Calu3 (cell line): ENCODE data around the gene GATC. TPM values are rescaled to one million over a fixed set of nuclear protein-coding genes. Genes with fewer than 3 reads are reported as not detected.

Experiments
- BruUV-seq: library from RNA; stranded (reverse); fragments of 400-500 nt; replicated peaks from 2 replicates; lab custom pipeline; 2021; lab: Mats Ljungman, UMichigan
- CTCF ChIA-PET: fragments of 300-600 bp; sonication (Branson Sonifier 250); formaldehyde crosslinking; loops from one replicate; lab custom pipeline; 2022; ENCODE audit warnings: antibody characterized with exemption; lab: Charles Lee
- DNase-seq: peaks from one replicate; pipeline ENCODE4 v3.0.0; 2022
- H3K27ac Mint-ChIP-seq: one replicate; pipeline ENCODE4 v1.8.0; 2022; ENCODE audit warnings: mixed read lengths; ENCODE audit not compliant: unreplicated experiment
- H3K27me3 Mint-ChIP-seq: one replicate; pipeline ENCODE4 v1.8.0; 2022; ENCODE audit warnings: mixed read lengths; ENCODE audit not compliant: unreplicated experiment
- H3K36me3 Mint-ChIP-seq: one replicate; pipeline ENCODE4 v1.8.0; 2022; ENCODE audit warnings: mild to moderate bottlenecking, moderate library complexity, mixed read lengths; ENCODE audit not compliant: insufficient read depth, unreplicated experiment
- H3K4me1 Mint-ChIP-seq: one replicate; pipeline ENCODE4 v1.8.0; 2022; ENCODE audit warnings: mild to moderate bottlenecking, low read depth, mixed read lengths; ENCODE audit not compliant: unreplicated experiment
- H3K4me3 Mint-ChIP-seq: one replicate; pipeline ENCODE4 v1.8.0; 2022; ENCODE audit warnings: mild to moderate bottlenecking, low read depth, moderate library complexity, mixed read lengths; ENCODE audit not compliant: unreplicated experiment
- H3K9me3 Mint-ChIP-seq: one replicate; pipeline ENCODE4 v1.8.0; 2022; ENCODE audit warnings: low read depth, mixed read lengths; ENCODE audit not compliant: unreplicated experiment
- intact Hi-C: fragments of 100-400 bp; cut with micrococcal nuclease; formaldehyde crosslinking; loops from one replicate; pipeline ENCODE4 v1.10.0; 2022; ENCODE audit not compliant: unreplicated experiment
- total RNA-seq: library from RNA; stranded (reverse); gene quantifications from 2 replicates; pipeline ENCODE4 v1.2.3, GENCODE V29; 2022
- TF ChIP-seq, protein P1 (sequence below): fragments of 200-600 bp; IDR thresholded peaks from one replicate; pipeline ENCODE4 v1.8.0; 2022; ENCODE audit warnings: antibody characterized with exemption; ENCODE audit not compliant: unreplicated experiment

GATC gene
- total RNA-seq, 1 experiment from 2014 or later: 29.7 TPM

DNA sequence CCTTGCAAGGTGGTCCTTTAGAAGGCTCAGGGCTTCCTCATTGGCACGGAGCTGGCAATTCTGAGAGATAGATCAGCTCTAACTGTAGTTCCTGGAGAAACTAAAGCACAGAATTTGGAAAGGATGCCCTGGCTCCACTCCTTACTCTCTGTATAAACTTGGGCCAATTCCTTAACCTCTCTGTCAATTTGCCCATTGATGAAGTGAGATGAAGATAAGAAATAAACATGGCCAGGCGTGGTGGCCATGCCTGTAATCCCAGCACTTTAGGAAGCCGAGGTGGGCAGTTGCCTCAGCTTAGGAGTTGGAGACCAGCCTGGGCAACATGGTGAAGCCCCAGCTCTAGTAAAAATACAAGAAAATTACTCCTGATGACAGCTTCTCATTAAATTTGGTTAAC, 42.4 kb upstream of the GATC start:
- DNase-seq: no peak
- no peaks in the 10 kb centered on the region for H3K9me3 Mint-ChIP-seq
- no peaks in the 10 kb centered on the region for H3K36me3 Mint-ChIP-seq
- H3K27me3 Mint-ChIP-seq: peaks cover 45% of the 10 kb centered on the region
- no peak overlapping the region for H3K27ac Mint-ChIP-seq
- CTCF ChIA-PET: interaction anchor here (0.6 kb wide), 1 partner anchor 25 kb away, joined by 4 read pairs; no protein-coding TSS in a partner anchor
- TF ChIP-seq, protein P1, sequence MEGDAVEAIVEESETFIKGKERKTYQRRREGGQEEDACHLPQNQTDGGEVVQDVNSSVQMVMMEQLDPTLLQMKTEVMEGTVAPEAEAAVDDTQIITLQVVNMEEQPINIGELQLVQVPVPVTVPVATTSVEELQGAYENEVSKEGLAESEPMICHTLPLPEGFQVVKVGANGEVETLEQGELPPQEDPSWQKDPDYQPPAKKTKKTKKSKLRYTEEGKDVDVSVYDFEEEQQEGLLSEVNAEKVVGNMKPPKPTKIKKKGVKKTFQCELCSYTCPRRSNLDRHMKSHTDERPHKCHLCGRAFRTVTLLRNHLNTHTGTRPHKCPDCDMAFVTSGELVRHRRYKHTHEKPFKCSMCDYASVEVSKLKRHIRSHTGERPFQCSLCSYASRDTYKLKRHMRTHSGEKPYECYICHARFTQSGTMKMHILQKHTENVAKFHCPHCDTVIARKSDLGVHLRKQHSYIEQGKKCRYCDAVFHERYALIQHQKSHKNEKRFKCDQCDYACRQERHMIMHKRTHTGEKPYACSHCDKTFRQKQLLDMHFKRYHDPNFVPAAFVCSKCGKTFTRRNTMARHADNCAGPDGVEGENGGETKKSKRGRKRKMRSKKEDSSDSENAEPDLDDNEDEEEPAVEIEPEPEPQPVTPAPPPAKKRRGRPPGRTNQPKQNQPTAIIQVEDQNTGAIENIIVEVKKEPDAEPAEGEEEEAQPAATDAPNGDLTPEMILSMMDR: no peak
- BruUV-seq: no TSS peak
- H3K4me1 Mint-ChIP-seq: peaks cover 8% of the 10 kb centered on the region
- intact Hi-C loops: no loop called here
- H3K4me3 Mint-ChIP-seq: no peak overlapping the region

DNA sequence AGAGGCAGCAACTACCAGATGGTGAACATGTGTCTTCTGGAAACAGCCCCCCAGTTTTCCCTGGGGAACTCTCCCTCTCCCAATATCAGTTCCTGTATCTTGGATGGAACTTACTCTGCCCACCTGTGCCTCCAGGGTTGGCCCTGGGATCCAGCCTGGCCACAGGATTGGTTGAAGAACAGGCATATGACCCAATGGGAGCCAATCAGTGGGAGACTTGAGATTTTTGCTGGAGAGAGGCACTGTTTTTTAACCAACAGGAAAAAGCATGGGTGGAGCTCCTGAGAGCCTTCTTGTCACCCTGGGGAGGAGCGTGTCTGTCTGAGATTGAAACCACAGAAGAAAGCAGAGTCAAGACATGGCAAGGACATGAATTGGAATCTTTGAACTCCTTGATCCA, 42.0 kb upstream of the GATC start:
- no TSS peak for BruUV-seq
- Mint-ChIP-seq H3K4me3 (no peak overlapping the region), H3K27me3 (peaks cover 44% of the 10 kb centered on the region), H3K27ac (no peak overlapping the region), H3K36me3 (no peaks in the 10 kb centered on the region), H3K9me3 (no peaks in the 10 kb centered on the region), H3K4me1 (peaks cover 7% of the 10 kb centered on the region)
- CTCF ChIA-PET: no interaction called here
- intact Hi-C loops: no loop called here
- DNase-seq: no peak
- TF ChIP-seq, protein P1: no peak

DNA sequence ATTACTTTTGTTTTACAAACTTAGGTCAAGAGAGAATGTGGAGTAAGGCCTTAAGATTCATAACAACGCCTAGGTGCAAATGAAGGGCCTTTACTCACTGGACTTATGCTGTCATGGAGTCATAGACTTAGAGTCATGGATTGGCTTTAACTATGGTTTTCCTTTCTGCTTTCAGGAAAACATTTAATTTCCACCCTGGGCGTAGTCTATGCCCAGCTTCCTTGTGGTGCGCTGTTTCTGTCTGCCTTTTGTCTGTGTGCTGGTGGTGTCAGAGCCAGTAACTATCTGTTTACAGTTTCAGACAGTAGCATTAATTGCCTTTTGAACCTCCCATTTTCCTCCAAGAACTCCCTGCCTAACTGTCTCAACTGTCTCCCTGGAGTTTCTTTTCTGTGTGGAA, 40.2 kb upstream of the GATC start:
- CTCF ChIA-PET: no interaction called here
- Mint-ChIP-seq H3K27me3 (peaks cover 34% of the 10 kb centered on the region), H3K9me3 (no peaks in the 10 kb centered on the region), H3K4me1 (no peaks in the 10 kb centered on the region), H3K36me3 (no peaks in the 10 kb centered on the region), H3K4me3 (no peak overlapping the region), H3K27ac (no peak overlapping the region)
- intact Hi-C loops: no loop called here
- no TSS peak for BruUV-seq
- no peak for DNase-seq
- TF ChIP-seq, protein P1: no peak

DNA sequence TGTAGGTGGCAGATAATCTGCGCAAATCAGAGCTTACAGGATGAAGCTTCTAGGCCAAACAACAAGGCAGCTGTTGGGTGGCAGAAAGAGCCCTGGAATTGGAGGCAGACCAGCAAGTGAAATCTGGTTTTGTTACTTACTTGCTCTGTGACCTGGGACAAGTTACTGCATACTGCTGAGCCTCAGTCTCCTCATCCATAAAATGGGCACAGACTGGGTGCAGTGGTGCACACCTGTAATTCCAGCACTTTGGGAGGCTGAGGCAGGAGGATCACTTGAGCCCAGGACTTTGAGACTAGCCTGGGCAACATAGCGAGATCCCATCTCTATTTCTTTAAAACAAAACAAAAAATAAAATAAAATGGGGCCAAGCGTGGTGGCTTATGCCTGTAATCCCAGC, 39.7 kb upstream of the GATC start:
- no TSS peak for BruUV-seq
- CTCF ChIA-PET: no interaction called here

More for the DNA sequence above, 39.7 kb upstream of the GATC start:
- Mint-ChIP-seq H3K4me1 (no peaks in the 10 kb centered on the region), H3K27ac (no peak overlapping the region), H3K27me3 (peaks cover 29% of the 10 kb centered on the region), H3K36me3 (no peaks in the 10 kb centered on the region), H3K4me3 (no peak overlapping the region), H3K9me3 (no peaks in the 10 kb centered on the region)
- intact Hi-C loops: no loop called here
- TF ChIP-seq, protein P1: no peak
- DNase-seq: no peak
